Osteoblast (primary cell): ENCODE results near the gene BEND6. TPM values are rescaled to one million over a fixed set of nuclear protein-coding genes. Genes with fewer than 3 reads are reported as not detected.

Experiments used
- DNase-seq: peaks from one replicate; pipeline ENCODE4 v3.0.0; 2011; ENCODE audit warnings: low spot score, mixed read lengths; ENCODE audit not compliant: insufficient read length; ENCODE audit errors: missing footprints
- H2AFZ ChIP-seq: 2 replicates; pipeline ENCODE4 v1.6.0; 2011; ENCODE audit warnings: mild to moderate bottlenecking, low read length
- H3K27ac ChIP-seq: 2 replicates; pipeline ENCODE4 v1.5.1; 2011; ENCODE audit warnings: mild to moderate bottlenecking, low read depth, low read length, moderate library complexity
- H3K27me3 ChIP-seq: 2 replicates; pipeline ENCODE4 v1.6.0; 2012; ENCODE audit warnings: mild to moderate bottlenecking, control low read depth, inconsistent platforms, low read length, moderate library complexity; ENCODE audit not compliant: insufficient read depth
- H3K36me3 ChIP-seq: 2 replicates; pipeline ENCODE4 v1.5.1; 2011; ENCODE audit warnings: mild to moderate bottlenecking, low read length, control low read depth, moderate library complexity; ENCODE audit not compliant: insufficient read depth
- H3K4me1 ChIP-seq: 2 replicates; pipeline ENCODE4 v1.5.1; 2011; ENCODE audit warnings: mild to moderate bottlenecking, low read length, control low read depth, moderate library complexity; ENCODE audit not compliant: insufficient read depth
- H3K4me2 ChIP-seq: 2 replicates; pipeline ENCODE4 v1.6.0; 2011; ENCODE audit warnings: mild to moderate bottlenecking, low read length; ENCODE audit not compliant: insufficient read depth
- H3K4me3 ChIP-seq: fragments of 200-600 bp; sonication (generic); 3 replicates; pipeline ENCODE4 v1.5.1; 2012; ENCODE audit warnings: mild to moderate bottlenecking, low read length, inconsistent platforms; ENCODE audit not compliant: insufficient read depth
- H3K79me2 ChIP-seq: 2 replicates; pipeline ENCODE4 v1.6.0; 2012; ENCODE audit warnings: mild to moderate bottlenecking, low read length, control low read depth, inconsistent platforms; ENCODE audit not compliant: insufficient read depth
- H3K9me3 ChIP-seq: 2 replicates; pipeline ENCODE4 v1.5.1; 2011; ENCODE audit warnings: low read depth, low read length, control low read depth
- H4K20me1 ChIP-seq: 2 replicates; pipeline ENCODE4 v1.6.0; 2012; ENCODE audit warnings: mild to moderate bottlenecking, low read length, control low read depth; ENCODE audit not compliant: insufficient read depth
- CTCF ChIP-seq: IDR thresholded peaks from 2 replicates; pipeline ENCODE4 v1.5.1; 2011; ENCODE audit warnings: mild to moderate bottlenecking, low read depth, low read length, moderate library complexity; ENCODE audit errors: extremely low read depth
- total RNA-seq: library from RNA; depleted of rRNA; stranded (reverse); fragments of >200 nt; gene quantifications from 2 replicates; pipeline ENCODE4 v1.2.3, GENCODE V29; 2012

Gene BEND6
- total RNA-seq, 1 donor, result 22.4 TPM

GRCh38 chr6:57017069-57017468 is 62.2 kb downstream of the BEND6 start:
- Histone ChIP-seq H3K4me3 (no peak overlapping the region), H3K36me3 (no peaks in the 10 kb centered on the region), H4K20me1 (no peaks in the 10 kb centered on the region), H3K9me3 (no peaks in the 10 kb centered on the region), H3K27ac (no peak overlapping the region), H2AFZ (no peak overlapping the region), H3K79me2 (no peaks in the 10 kb centered on the region), H3K4me1 (peaks cover 8% of the 10 kb centered on the region), H3K27me3 (no peaks in the 10 kb centered on the region), H3K4me2 (no peak overlapping the region)
- no peak for TF ChIP-seq CTCF
- DNase-seq, result no peak

GRCh38 chr6:57017841-57018240 is 62.9 kb downstream of the BEND6 start:
- Histone ChIP-seq H4K20me1 (no peaks in the 10 kb centered on the region), H2AFZ (no peak overlapping the region), H3K36me3 (no peaks in the 10 kb centered on the region), H3K4me3 (no peak overlapping the region), H3K79me2 (no peaks in the 10 kb centered on the region), H3K9me3 (no peaks in the 10 kb centered on the region), H3K27me3 (no peaks in the 10 kb centered on the region), H3K4me1 (peaks cover 8% of the 10 kb centered on the region), H3K27ac (no peak overlapping the region), H3K4me2 (no peak overlapping the region)
- DNase-seq, result no peak
- no peak for TF ChIP-seq CTCF

- Histone ChIP-seq H3K27ac (no peak overlapping the region), H3K4me3 (no peak overlapping the region), H3K4me1 (no peaks in the 10 kb centered on the region), H3K4me2 (no peak overlapping the region), H3K9me3 (no peaks in the 10 kb centered on the region), H3K27me3 (no peaks in the 10 kb centered on the region), H3K36me3 (no peaks in the 10 kb centered on the region), H2AFZ (no peak overlapping the region), H4K20me1 (no peaks in the 10 kb centered on the region), H3K79me2 (no peaks in the 10 kb centered on the region)
- DNase-seq, result no peak
- TF ChIP-seq CTCF, result no peak
These were observed 64.5 kb downstream of the BEND6 start for GRCh38 chr6:57019434-57019833.

- no peak overlapping the region for H3K27ac ChIP-seq
- no peaks in the 10 kb centered on the region for H3K27me3 ChIP-seq
- DNase-seq, result no peak
- peak overlapping the region; percentile 63 for H2AFZ ChIP-seq
- no peaks in the 10 kb centered on the region for H3K36me3 ChIP-seq
- H3K79me2 ChIP-seq, result no peaks in the 10 kb centered on the region
- no peak overlapping the region for H3K4me3 ChIP-seq
- no peaks in the 10 kb centered on the region for H4K20me1 ChIP-seq
- no peaks in the 10 kb centered on the region for H3K9me3 ChIP-seq
- peak; percentile 58 for TF ChIP-seq CTCF
- H3K4me1 ChIP-seq, result no peaks in the 10 kb centered on the region
- no peak overlapping the region for H3K4me2 ChIP-seq
These were observed 66.3 kb downstream of the BEND6 start for GRCh38 chr6:57021086-57021720.
